Measurements from ENCODE around the gene DQX1. TPM values are rescaled to one million over a fixed set of nuclear protein-coding genes. Genes with fewer than 3 reads are reported as not detected.

The DQX1 gene
- total and polyA plus RNA-seq, 11 donors, result not detected

DNA sequence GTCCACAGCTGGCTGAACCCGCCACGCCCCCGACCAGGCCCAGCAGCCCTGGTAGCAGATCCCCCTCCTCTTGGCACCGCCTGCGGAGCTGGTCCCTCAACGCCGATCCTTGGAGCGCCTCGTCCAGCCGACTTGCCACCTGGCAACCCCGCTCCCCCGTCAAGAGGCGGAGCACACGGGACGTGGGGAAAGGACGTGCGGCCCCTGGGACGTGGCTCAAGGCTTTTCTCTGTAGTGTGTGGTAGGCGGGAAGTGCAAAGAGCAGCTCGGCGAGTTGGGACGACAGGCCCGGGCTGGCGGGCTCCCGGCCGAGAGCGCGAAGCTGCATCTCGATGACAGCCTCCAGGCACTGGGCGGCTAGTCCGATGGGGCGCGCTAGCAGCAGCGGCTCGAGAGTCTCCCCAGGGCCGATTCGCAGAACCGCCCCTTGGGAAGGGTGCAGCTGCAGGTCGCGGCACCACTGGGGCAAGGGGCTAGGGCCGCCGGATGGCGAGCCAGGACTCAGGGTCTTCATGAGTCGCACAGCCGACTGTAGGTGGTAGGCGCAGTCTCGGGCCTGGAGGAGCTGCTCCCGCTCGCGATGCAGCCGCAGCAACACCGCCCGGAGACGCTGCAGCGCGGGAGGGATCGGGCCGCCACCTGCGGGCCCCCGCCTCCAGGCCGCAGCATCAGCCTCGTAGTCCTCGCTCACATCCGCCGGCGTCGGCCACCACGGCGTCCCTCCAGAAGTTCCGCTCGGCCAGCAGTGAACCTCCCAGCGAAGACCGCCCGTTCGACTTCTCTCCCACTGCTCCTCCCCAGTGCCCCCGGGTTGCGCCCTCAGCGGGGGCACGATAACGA, 43.9 kb downstream of the DQX1 start:
- Histone ChIP-seq H3K27ac (peak overlapping the region; percentile 73 to 97 (median 92)), H3K4me1 (peaks cover 5 to 34% (median 25%) of the 10 kb centered on the region in 12 donors), H3K36me3 (peaks cover 0 to 59% (median 50%) of the 10 kb centered on the region in 9 donors), H3K9me3 (no peaks in the 10 kb centered on the region), H3K27me3 (no peaks in the 10 kb centered on the region), H3K4me3 (peak overlapping the region; percentile 71 to 98 (median 88))
- DNase-seq (peak in 1 of 5 donors; percentile 85), ATAC-seq (peak; percentile 12 to 72 (median 68))
- 1 to 2% (median 1%) methylated on average over 36 to 80 of the region's 80 CpGs for WGBS, 4 donors
- intact Hi-C loops (cut with DNase I), result loop anchor here in 6 of 10 donors (1.0 to 5.0 kb wide), 9 partner anchors 25 to 107 kb away; partner anchors contain the start of genes INO80B (in 2 of the 6) and PCGF1 (in 1 of the 6)
- no peak for TF ChIP-seq POLR2A (IDR thresholded peaks at IDR 0.05)
- TF ChIP-seq, protein P1, sequence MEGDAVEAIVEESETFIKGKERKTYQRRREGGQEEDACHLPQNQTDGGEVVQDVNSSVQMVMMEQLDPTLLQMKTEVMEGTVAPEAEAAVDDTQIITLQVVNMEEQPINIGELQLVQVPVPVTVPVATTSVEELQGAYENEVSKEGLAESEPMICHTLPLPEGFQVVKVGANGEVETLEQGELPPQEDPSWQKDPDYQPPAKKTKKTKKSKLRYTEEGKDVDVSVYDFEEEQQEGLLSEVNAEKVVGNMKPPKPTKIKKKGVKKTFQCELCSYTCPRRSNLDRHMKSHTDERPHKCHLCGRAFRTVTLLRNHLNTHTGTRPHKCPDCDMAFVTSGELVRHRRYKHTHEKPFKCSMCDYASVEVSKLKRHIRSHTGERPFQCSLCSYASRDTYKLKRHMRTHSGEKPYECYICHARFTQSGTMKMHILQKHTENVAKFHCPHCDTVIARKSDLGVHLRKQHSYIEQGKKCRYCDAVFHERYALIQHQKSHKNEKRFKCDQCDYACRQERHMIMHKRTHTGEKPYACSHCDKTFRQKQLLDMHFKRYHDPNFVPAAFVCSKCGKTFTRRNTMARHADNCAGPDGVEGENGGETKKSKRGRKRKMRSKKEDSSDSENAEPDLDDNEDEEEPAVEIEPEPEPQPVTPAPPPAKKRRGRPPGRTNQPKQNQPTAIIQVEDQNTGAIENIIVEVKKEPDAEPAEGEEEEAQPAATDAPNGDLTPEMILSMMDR (IDR thresholded peaks at IDR 0.05), result no peak

DNA sequence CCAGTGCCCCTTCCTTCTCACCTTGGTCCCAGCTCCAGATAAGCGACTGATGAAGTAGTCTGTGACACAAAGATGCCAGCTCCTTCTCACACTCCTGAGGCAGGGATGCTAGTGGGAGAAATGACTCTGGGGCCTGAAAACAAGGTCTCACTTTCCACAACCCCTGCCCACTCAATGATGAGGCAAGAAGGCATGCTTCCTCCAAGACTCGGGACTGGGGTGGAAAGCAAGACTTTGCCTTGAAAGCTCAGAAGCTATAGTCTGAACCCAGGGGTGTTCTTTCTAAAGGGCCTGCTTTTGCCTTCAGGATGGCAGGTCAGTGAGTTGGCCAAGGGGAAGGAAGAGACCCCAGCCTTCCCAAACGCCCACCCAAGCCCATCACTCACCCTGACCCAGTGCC, 44.6 kb downstream of the DQX1 start:
- Histone ChIP-seq H3K27ac (peak overlapping the region in 6 of 12 donors; percentile 87 to 97 (median 89)), H3K4me3 (peak overlapping the region; percentile 71 to 98 (median 88)), H3K4me1 (peaks cover 5 to 42% (median 25%) of the 10 kb centered on the region in 12 donors), H3K36me3 (peaks cover 0 to 57% (median 45%) of the 10 kb centered on the region in 9 donors), H3K27me3 (no peaks in the 10 kb centered on the region), H3K9me3 (no peaks in the 10 kb centered on the region)
- ATAC-seq, result no peak
- 47 to 69% (median 61%) methylated on average over 3 of the region's 3 CpGs for WGBS, 4 donors
- DNase-seq, result no peak
- TF ChIP-seq, protein P1 (IDR thresholded peaks at IDR 0.05), result no peak
- TF ChIP-seq POLR2A (IDR thresholded peaks at IDR 0.05), result no peak
- intact Hi-C loops (cut with DNase I), result loop anchor here in 2 of 10 donors (5.0 kb wide), 2 partner anchors 51 to 106 kb away; no protein-coding TSS in a partner anchor

DNA sequence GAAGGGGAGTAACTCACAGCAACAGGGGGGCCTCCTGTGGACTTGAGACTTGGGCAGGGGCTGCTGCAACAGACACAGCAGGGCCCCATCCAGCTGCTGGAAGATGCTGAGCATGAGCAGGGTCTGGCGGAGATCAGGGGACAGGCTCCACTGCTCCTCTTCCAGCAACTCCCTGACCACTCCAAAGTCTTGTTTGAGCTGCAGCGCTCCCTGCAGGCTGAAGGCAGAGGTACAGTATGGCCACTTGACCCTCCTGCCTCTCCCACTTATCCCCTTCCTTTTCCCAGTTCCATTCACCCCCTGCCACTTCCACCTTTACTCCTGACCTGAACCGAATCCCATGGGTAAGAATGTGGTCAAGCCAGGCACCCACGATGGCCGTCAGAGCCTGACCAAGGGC, 51.1 kb downstream of the DQX1 start:
- H3K27me3 ChIP-seq, result no peaks in the 10 kb centered on the region
- 87 to 95% (median 89%) methylated on average over 5 of the region's 5 CpGs for WGBS, 4 donors
- no peak for ATAC-seq
- intact Hi-C loops (cut with DNase I), result no loop called here
- DNase-seq, result no peak
- no peak overlapping the region for H3K4me3 ChIP-seq
- H3K36me3 ChIP-seq, result peaks cover 0 to 51% (median 37%) of the 10 kb centered on the region in 9 donors
- H3K27ac ChIP-seq, result no peak overlapping the region
- no peak for TF ChIP-seq POLR2A (IDR thresholded peaks at IDR 0.05)
- TF ChIP-seq, protein P1 (IDR thresholded peaks at IDR 0.05), result peak in 5 of 12 donors; percentile 7 to 17 (median 12)
- no peaks in the 10 kb centered on the region for H3K9me3 ChIP-seq
- H3K4me1 ChIP-seq, result peaks cover 4 to 34% (median 21%) of the 10 kb centered on the region in 12 donors

DNA sequence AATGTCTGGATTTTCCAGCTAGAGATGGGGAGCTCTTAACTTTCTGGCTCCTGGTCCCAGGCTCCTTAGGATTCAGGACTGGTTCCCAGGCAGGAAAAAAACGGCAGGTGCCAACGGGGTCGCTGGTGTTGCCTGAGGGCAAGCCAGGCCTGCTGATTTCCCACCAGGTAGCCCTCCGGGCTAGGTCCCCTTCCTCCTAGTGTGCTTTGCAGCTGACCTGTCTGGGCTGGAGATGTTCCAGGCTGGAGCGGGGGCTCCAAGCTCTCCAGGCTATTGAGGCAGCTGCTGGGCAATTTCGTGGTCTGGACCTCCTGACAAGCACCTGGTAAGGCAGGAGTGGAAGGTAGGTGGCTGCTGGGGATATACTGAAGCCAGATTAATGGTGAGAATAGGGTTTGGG, 51.5 kb downstream of the DQX1 start:
- Histone ChIP-seq H3K9me3 (no peaks in the 10 kb centered on the region), H3K27me3 (no peaks in the 10 kb centered on the region), H3K4me1 (peaks cover 4 to 34% (median 21%) of the 10 kb centered on the region in 12 donors), H3K27ac (no peak overlapping the region), H3K36me3 (peaks cover 0 to 47% (median 33%) of the 10 kb centered on the region in 9 donors), H3K4me3 (no peak overlapping the region)
- intact Hi-C loops (cut with DNase I), result no loop called here
- no peak for TF ChIP-seq POLR2A (IDR thresholded peaks at IDR 0.05)
- TF ChIP-seq, protein P1 (IDR thresholded peaks at IDR 0.05), result no peak
- ATAC-seq (no peak), DNase-seq (no peak)
- WGBS, 4 donors, result 91 to 96% (median 93%) methylated on average over 6 of the region's 6 CpGs

Measured in heart left ventricle (tissue), 16 donors.